Smooth muscle cell (in vitro differentiated cells): ENCODE results near the gene BMP10. TPM values are rescaled to one million over a fixed set of nuclear protein-coding genes. Genes with fewer than 3 reads are reported as not detected.

Experiments used
- DNase-seq: peaks from one replicate; lab custom pipeline; 2025; ENCODE audit not compliant: unreplicated experiment; lab: John Stamatoyannopoulos, UW
- H2AFZ ChIP-seq: fragments of 200-600 bp; sonication (generic); 2 replicates; pipeline ENCODE4 v1.6.0; 2016; ENCODE audit warnings: antibody characterized with exemption, low read depth, mild to moderate bottlenecking
- H3F3A ChIP-seq: fragments of 200-600 bp; sonication (generic); 2 replicates; pipeline ENCODE4 v1.6.0; 2017; ENCODE audit warnings: antibody characterized with exemption, low read depth
- H3K27ac ChIP-seq: fragments of 200-600 bp; sonication (generic); 2 replicates; pipeline ENCODE4 v1.5.1; 2016; ENCODE audit warnings: low read depth, mild to moderate bottlenecking
- H3K27me3 ChIP-seq: fragments of 200-600 bp; sonication (generic); 2 replicates; pipeline ENCODE4 v1.6.1; 2016; ENCODE audit warnings: low read depth, mild to moderate bottlenecking
- H3K36me3 ChIP-seq: fragments of 200-600 bp; sonication (generic); 2 replicates; pipeline ENCODE4 v1.5.1; 2016; ENCODE audit warnings: low read depth
- H3K4me1 ChIP-seq: fragments of 200-600 bp; sonication (generic); 2 replicates; pipeline ENCODE4 v1.5.1; 2016; ENCODE audit warnings: low read depth
- H3K4me2 ChIP-seq: fragments of 200-600 bp; sonication (generic); 2 replicates; pipeline ENCODE4 v1.6.0; 2016; ENCODE audit warnings: mild to moderate bottlenecking
- H3K4me3 ChIP-seq: fragments of 200-600 bp; sonication (generic); 2 replicates; pipeline ENCODE4 v1.5.1; 2016; ENCODE audit warnings: mild to moderate bottlenecking
- H3K79me2 ChIP-seq: fragments of 200-600 bp; sonication (generic); 2 replicates; pipeline ENCODE4 v1.6.0; 2016; ENCODE audit warnings: low read depth, mild to moderate bottlenecking
- H3K9ac ChIP-seq: fragments of 200-600 bp; sonication (generic); 2 replicates; pipeline ENCODE4 v1.6.0; 2016; ENCODE audit warnings: low read depth
- H3K9me3 ChIP-seq: fragments of 200-600 bp; sonication (generic); replicated peaks from 2 replicates; pipeline ENCODE4 v1.5.1; 2016; ENCODE audit warnings: low read depth
- H4K20me1 ChIP-seq: fragments of 200-600 bp; sonication (generic); 2 replicates; pipeline ENCODE4 v1.6.0; 2016; ENCODE audit warnings: low read depth
- CTCF ChIP-seq: fragments of 200-600 bp; sonication (generic); IDR thresholded peaks from 2 replicates; pipeline ENCODE4 v1.5.1; 2017; ENCODE audit warnings: borderline replicate concordance, mild to moderate bottlenecking, antibody characterized with exemption; ENCODE audit not compliant: insufficient read depth, poor library complexity, severe bottlenecking
- WGBS: methylation state at CpG from one replicate; pipeline ENCODE4 v1.1.7; 2016; ENCODE audit warnings: low lambda C conversion rate; 5-methylcytosine and 5-hydroxymethylcytosine counted together
- polyA plus RNA-seq: library from polyadenylated mRNA; unstranded; fragments of >200 nt; fragmentation: Nextera tagmentation; extraction: Ambion mirVana; gene quantifications from 2 replicates; pipeline ENCODE4 v1.2.1, GENCODE V29; 2016
- total RNA-seq: library from RNA; depleted of rRNA; stranded (reverse); fragments of >200 nt; gene quantifications from 2 replicates; pipeline ENCODE4 v1.2.3, GENCODE V29; 2014

Gene BMP10
- total and polyA plus RNA-seq, 2 experiments from 2014 or later = not detected

GRCh38 chr2:68838641-68839040 lies 32.6 kb downstream of the BMP10 start:
- no peak overlapping the region for H3K9ac ChIP-seq
- no peak overlapping the region for H2AFZ ChIP-seq
- H3K27ac ChIP-seq = no peak overlapping the region
- no peak overlapping the region for H3K4me3 ChIP-seq
- no peaks in the 10 kb centered on the region for H3F3A ChIP-seq
- no peaks in the 10 kb centered on the region for H3K4me1 ChIP-seq
- no peaks in the 10 kb centered on the region for H3K9me3 ChIP-seq
- H3K36me3 ChIP-seq = no peaks in the 10 kb centered on the region
- WGBS = 81% methylated on average over 10 of the region's 10 CpGs
- no peaks in the 10 kb centered on the region for H3K79me2 ChIP-seq
- no peak overlapping the region for H3K4me2 ChIP-seq
- no peaks in the 10 kb centered on the region for H3K27me3 ChIP-seq
- no peaks in the 10 kb centered on the region for H4K20me1 ChIP-seq
- no peak for TF ChIP-seq CTCF
- no peak for DNase-seq

GRCh38 chr2:68837861-68838341 lies 33.3 kb downstream of the BMP10 start:
- no peaks in the 10 kb centered on the region for H4K20me1 ChIP-seq
- no peaks in the 10 kb centered on the region for H3K79me2 ChIP-seq
- H3F3A ChIP-seq = no peaks in the 10 kb centered on the region
- H3K4me2 ChIP-seq = no peak overlapping the region
- no peak overlapping the region for H3K9ac ChIP-seq
- 87% methylated on average over 3 of the region's 3 CpGs for WGBS
- no peak for TF ChIP-seq CTCF
- no peaks in the 10 kb centered on the region for H3K9me3 ChIP-seq
- no peaks in the 10 kb centered on the region for H3K27me3 ChIP-seq
- no peak for DNase-seq
- no peaks in the 10 kb centered on the region for H3K4me1 ChIP-seq
- H3K4me3 ChIP-seq = no peak overlapping the region
- H2AFZ ChIP-seq = no peak overlapping the region
- H3K36me3 ChIP-seq = no peaks in the 10 kb centered on the region
- H3K27ac ChIP-seq = no peak overlapping the region

- Histone ChIP-seq H3K36me3 (no peaks in the 10 kb centered on the region), H3K79me2 (no peaks in the 10 kb centered on the region), H3K9me3 (no peaks in the 10 kb centered on the region), H3K4me2 (no peak overlapping the region), H3K9ac (no peak overlapping the region), H3K27ac (no peak overlapping the region), H3K27me3 (no peaks in the 10 kb centered on the region), H3F3A (no peaks in the 10 kb centered on the region), H3K4me1 (no peaks in the 10 kb centered on the region), H3K4me3 (no peak overlapping the region), H4K20me1 (no peaks in the 10 kb centered on the region), H2AFZ (no peak overlapping the region)
- WGBS = 64% methylated on average over 15 of the region's 15 CpGs
- DNase-seq = no peak
- TF ChIP-seq CTCF = peak; percentile 74
Observed at GRCh38 chr2:68837164-68837860, 33.9 kb downstream of the BMP10 start.

DNA sequence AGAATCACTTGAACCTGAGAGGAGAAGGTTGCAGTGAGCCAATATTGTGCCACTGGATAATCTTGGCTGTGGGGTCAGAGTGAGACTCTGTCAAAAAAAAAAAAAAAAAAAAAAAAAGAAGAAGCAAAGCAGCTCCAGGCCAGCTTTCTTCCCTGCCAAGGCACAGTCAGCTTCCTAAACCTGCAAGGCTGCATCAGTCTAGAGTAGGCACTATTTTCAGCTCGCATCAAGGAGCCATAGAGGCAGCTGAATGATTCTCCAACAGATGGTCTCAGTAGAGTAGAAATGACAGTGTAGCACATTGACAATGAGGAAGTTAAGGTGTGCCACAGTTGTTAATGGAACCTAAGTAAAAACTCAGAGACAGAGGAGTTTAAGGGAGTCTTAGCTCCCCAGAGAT lies 35.6 kb downstream of the BMP10 start:
- no peak for DNase-seq
- H3K9ac ChIP-seq = no peak overlapping the region
- no peak overlapping the region for H3K4me2 ChIP-seq
- no peaks in the 10 kb centered on the region for H3K27me3 ChIP-seq
- no peak overlapping the region for H3K4me3 ChIP-seq
- H3K4me1 ChIP-seq = no peaks in the 10 kb centered on the region
- 94% methylated on average over 1 of the region's 1 CpG for WGBS
- peaks cover 8% of the 10 kb centered on the region for H3F3A ChIP-seq
- H3K27ac ChIP-seq = no peak overlapping the region
- no peaks in the 10 kb centered on the region for H3K79me2 ChIP-seq
- H4K20me1 ChIP-seq = no peaks in the 10 kb centered on the region
- no peak overlapping the region for H2AFZ ChIP-seq
- no peaks in the 10 kb centered on the region for H3K9me3 ChIP-seq
- no peak for TF ChIP-seq CTCF
- no peaks in the 10 kb centered on the region for H3K36me3 ChIP-seq
